Small intestine (tissue), 7 donors: Measurements from ENCODE around the gene JPH4. TPM values are rescaled to one million over a fixed set of nuclear protein-coding genes. Genes with fewer than 3 reads are reported as not detected.

Experiments
- DNase-seq, 2 donors: peaks; one replicate each; pipeline versions ENCODE4 v3.0.0 to v3.0.0-alpha.2; 2013
- FAIRE-seq: peaks from 2 replicates; lab custom pipeline; 2012; peaks lifted over from hg19 to GRCh38; lab: Jason Lieb, UNC
- H3K27ac ChIP-seq, 3 donors: one replicate each; pipeline ENCODE4 v1.5.1; 2013; ENCODE audit warnings: low read length in 2 of 3, mild to moderate bottlenecking in 2 of 3, control low read depth in 1 of 3, inconsistent platforms in 1 of 3, low read depth in 1 of 3, moderate library complexity in 1 of 3
- H3K27me3 ChIP-seq, 3 donors: one replicate each; pipeline ENCODE4 v1.6.1; 2013; ENCODE audit warnings: low read length in 3 of 3, inconsistent platforms in 1 of 3; ENCODE audit not compliant: control insufficient read depth in 3 of 3, insufficient read depth in 3 of 3
- H3K36me3 ChIP-seq, 3 donors: one replicate each; pipeline ENCODE4 v1.6.1; 2013; ENCODE audit warnings: low read length in 3 of 3, inconsistent platforms in 1 of 3, low read depth in 1 of 3, mild to moderate bottlenecking in 1 of 3, moderate library complexity in 1 of 3; ENCODE audit not compliant: control insufficient read depth in 3 of 3, insufficient read depth in 2 of 3
- H3K4me1 ChIP-seq, 3 donors: one replicate each; pipeline ENCODE4 v1.6.1; 2013; ENCODE audit warnings: low read length in 2 of 3, inconsistent platforms in 1 of 3, low read depth in 1 of 3, mild to moderate bottlenecking in 1 of 3, moderate library complexity in 1 of 3; ENCODE audit not compliant: control insufficient read depth in 3 of 3, insufficient read depth in 2 of 3
- H3K4me3 ChIP-seq, 3 donors: one replicate each; pipeline ENCODE4 v1.5.1; 2013; ENCODE audit warnings: low read length in 3 of 3, control low read depth in 1 of 3, inconsistent platforms in 1 of 3, low read depth in 1 of 3, mild to moderate bottlenecking in 1 of 3, moderate library complexity in 1 of 3
- H3K9me3 ChIP-seq, 2 donors: one replicate each; pipeline ENCODE4 v1.6.1; 2013; ENCODE audit warnings: low read depth in 1 of 2, low read length in 1 of 2; ENCODE audit not compliant: control insufficient read depth in 2 of 2, insufficient read depth in 1 of 2
- WGBS, 3 donors: extraction: QIAGEN DNeasy Blood & Tissue Kit; methylation state at CpG; one replicate each; pipeline ENCODE4 v1.1.7; 2013; 5-methylcytosine and 5-hydroxymethylcytosine counted together
- polyA plus RNA-seq, 4 donors: library from polyadenylated mRNA; stranded (reverse) in 3 of 4; unstranded in 1 of 4; fragments of 200-250 nt in 3 of 4; fragments of 120-200 nt in 1 of 4; gene quantifications; one replicate each; pipeline versions ENCODE4 v1.2.1 to v1.2.3, GENCODE V29; 2013
- donor health status: healthy with polysubstance abuse.
- donor health status: control.
- donor health status: control.
- donor health status: Bipolar disorder and iron deficiency.
- donor health status: healthy.

JPH4 gene
- polyA plus RNA-seq, 4 donors = 0.43 to 4.0 (median 1.1) TPM; not detected in 1

GRCh38 chr14:23565626-23566025, 13.0 kb downstream of the JPH4 start:
- no peak for FAIRE-seq
- no peak for DNase-seq
- no peak overlapping the region for H3K4me3 ChIP-seq
- H3K4me1 ChIP-seq = peaks cover 0 to 21% (median 2%) of the 10 kb centered on the region in 3 donors
- no peaks in the 10 kb centered on the region for H3K9me3 ChIP-seq
- H3K27me3 ChIP-seq = no peaks in the 10 kb centered on the region
- H3K27ac ChIP-seq = no peak overlapping the region
- 90 to 93% (median 90%) methylated on average over 11 of the region's 11 CpGs for WGBS, 3 donors
- H3K36me3 ChIP-seq = peaks cover 0 to 55% (median 4%) of the 10 kb centered on the region in 3 donors

GRCh38 chr14:23564876-23565275, 13.7 kb downstream of the JPH4 start:
- Histone ChIP-seq H3K27me3 (no peaks in the 10 kb centered on the region), H3K4me1 (peaks cover 0 to 22% (median 2%) of the 10 kb centered on the region in 3 donors), H3K27ac (no peak overlapping the region), H3K4me3 (no peak overlapping the region), H3K36me3 (peaks cover 0 to 62% (median 4%) of the 10 kb centered on the region in 3 donors), H3K9me3 (no peaks in the 10 kb centered on the region)
- no peak for FAIRE-seq
- WGBS, 3 donors = 85 to 87% (median 86%) methylated on average over 7 of the region's 7 CpGs
- DNase-seq = no peak

- peaks cover 0 to 28% (median 2%) of the 10 kb centered on the region in 3 donors for H3K4me1 ChIP-seq
- DNase-seq (no peak), FAIRE-seq (no peak)
- H3K27me3 ChIP-seq = no peaks in the 10 kb centered on the region
- H3K9me3 ChIP-seq = no peaks in the 10 kb centered on the region
- 87 to 89% (median 88%) methylated on average over 13 of the region's 13 CpGs for WGBS, 3 donors
- H3K36me3 ChIP-seq = peaks cover 0 to 68% (median 4%) of the 10 kb centered on the region in 3 donors
- H3K4me3 ChIP-seq = no peak overlapping the region
- no peak overlapping the region for H3K27ac ChIP-seq
Observed at GRCh38 chr14:23564181-23564812, 14.3 kb downstream of the JPH4 start.

GRCh38 chr14:23563473-23564180, 15.0 kb downstream of the JPH4 start:
- 80 to 87% (median 86%) methylated on average over 14 of the region's 14 CpGs for WGBS, 3 donors

GRCh38 chr14:23562822-23563472, 15.6 kb downstream of the JPH4 start:
- Histone ChIP-seq H3K27ac (no peak overlapping the region), H3K9me3 (no peaks in the 10 kb centered on the region), H3K36me3 (peaks cover 0 to 79% (median 4%) of the 10 kb centered on the region in 3 donors), H3K4me1 (peaks cover 0 to 28% (median 0%) of the 10 kb centered on the region in 3 donors), H3K4me3 (no peak overlapping the region), H3K27me3 (no peaks in the 10 kb centered on the region)
- FAIRE-seq (no peak), DNase-seq (peak; percentile 39 to 61)
- WGBS, 3 donors = 90 to 100% (median 96%) methylated on average over 2 of the region's 2 CpGs

More at GRCh38 chr14:23563473-23564180, 15.0 kb downstream of the JPH4 start:
- Histone ChIP-seq H3K27me3 (no peaks in the 10 kb centered on the region), H3K9me3 (no peaks in the 10 kb centered on the region), H3K4me1 (peaks cover 0 to 32% (median 2%) of the 10 kb centered on the region in 3 donors), H3K4me3 (no peak overlapping the region), H3K36me3 (peaks cover 0 to 75% (median 4%) of the 10 kb centered on the region in 3 donors), H3K27ac (no peak overlapping the region)
- no peak for FAIRE-seq
- no peak for DNase-seq

- WGBS, 3 donors = 80 to 89% (median 88%) methylated on average over 15 of the region's 15 CpGs
- FAIRE-seq = no peak
- H3K4me1 ChIP-seq = peaks cover 0 to 32% (median 3%) of the 10 kb centered on the region in 3 donors
- no peak for DNase-seq
- H3K27ac ChIP-seq = no peak overlapping the region
- H3K9me3 ChIP-seq = no peaks in the 10 kb centered on the region
- peaks cover 0 to 79% (median 4%) of the 10 kb centered on the region in 3 donors for H3K36me3 ChIP-seq
- no peaks in the 10 kb centered on the region for H3K27me3 ChIP-seq
- no peak overlapping the region for H3K4me3 ChIP-seq
Observed at GRCh38 chr14:23561873-23562821, 16.4 kb downstream of the JPH4 start.

GRCh38 chr14:23561259-23561658, 17.3 kb downstream of the JPH4 start:
- Histone ChIP-seq H3K27ac (no peak overlapping the region), H3K36me3 (peaks cover 0 to 78% (median 4%) of the 10 kb centered on the region in 3 donors), H3K9me3 (no peaks in the 10 kb centered on the region), H3K27me3 (no peaks in the 10 kb centered on the region), H3K4me1 (peaks cover 0 to 32% (median 6%) of the 10 kb centered on the region in 3 donors), H3K4me3 (no peak overlapping the region)
- FAIRE-seq (no peak), DNase-seq (no peak)
- 90 to 100% (median 94%) methylated on average over 2 of the region's 2 CpGs for WGBS, 3 donors
